Uterus (tissue), 4 donors: ENCODE measurements around the gene JPT2. TPM values are rescaled to one million over a fixed set of nuclear protein-coding genes. Genes with fewer than 3 reads are reported as not detected.

Source experiments
- DNase-seq, 2 donors: peaks; one replicate each; pipeline ENCODE4 v3.0.0-alpha.2; 2019 to 2020
- H3K27ac ChIP-seq, 2 donors: fragments of 200-600 bp; sonication (generic); 1 replicate in 1 of 2; 2 replicates in 1 of 2; pipeline ENCODE4 v1.5.1; 2016 to 2018
- H3K27me3 ChIP-seq, 2 donors: fragments of 200-600 bp; sonication (generic); one replicate each; pipeline ENCODE4 v1.5.1; 2018 to 2019; ENCODE audit warnings: control low read depth in 1 of 2
- H3K36me3 ChIP-seq, 2 donors: fragments of 200-600 bp; sonication (generic); one replicate each; pipeline ENCODE4 v1.5.1; 2019; ENCODE audit warnings: control low read depth in 1 of 2
- H3K4me1 ChIP-seq, 2 donors: fragments of 200-600 bp; sonication (generic); one replicate each; pipeline ENCODE4 v1.5.1; 2018 to 2019; ENCODE audit warnings: control low read depth in 1 of 2
- H3K4me3 ChIP-seq, 2 donors: fragments of 200-600 bp; sonication (generic); 1 replicate in 1 of 2; 2 replicates in 1 of 2; pipeline ENCODE4 v1.5.1; 2018 to 2019; ENCODE audit warnings: mild to moderate bottlenecking in 1 of 2
- H3K9me3 ChIP-seq, 2 donors: fragments of 200-600 bp; sonication (generic); one replicate each; pipeline ENCODE4 v1.5.1; 2019; ENCODE audit warnings: control low read depth in 1 of 2
- POLR2A ChIP-seq, 2 donors: fragments of 450-650 bp; IDR thresholded peaks; one replicate each; pipeline ENCODE4 v1.6.1; 2016; ENCODE audit warnings: antibody characterized with exemption in 2 of 2, mild to moderate bottlenecking in 1 of 2, moderate library complexity in 1 of 2
- intact Hi-C: fragments of 100-400 bp; cut with DNase I; formaldehyde crosslinking; loops from one replicate; pipeline ENCODE4 v1.15.1; 2023; ENCODE audit warnings: low total_unique reads
- total RNA-seq, 4 donors: library from RNA; depleted of rRNA in 3 of 4; stranded (reverse); fragments of >200 nt in 3 of 4; gene quantifications; one replicate each; pipeline versions ENCODE4 v1.1.0 to v1.2.4, GENCODE V29; 2014 to 2023
- TF ChIP-seq, protein P1 (sequence below), 4 experiments: fragments of 200-600 bp in 2 of 4; fragments of 450-650 bp in 2 of 4; sonication (generic) in 2 of 4; IDR thresholded peaks; one replicate each; pipeline ENCODE4 v1.5.1; 2016 to 2019; ENCODE audit warnings: antibody characterized with exemption in 4 of 4, mild to moderate bottlenecking in 2 of 4, moderate library complexity in 1 of 4
- donor health status: DM: yes; HTN: yes; CAD: no.

JPT2 gene
- total RNA-seq, 4 donors from 2014 or later: 10.6 to 59.0 (median 39.6) TPM

DNA sequence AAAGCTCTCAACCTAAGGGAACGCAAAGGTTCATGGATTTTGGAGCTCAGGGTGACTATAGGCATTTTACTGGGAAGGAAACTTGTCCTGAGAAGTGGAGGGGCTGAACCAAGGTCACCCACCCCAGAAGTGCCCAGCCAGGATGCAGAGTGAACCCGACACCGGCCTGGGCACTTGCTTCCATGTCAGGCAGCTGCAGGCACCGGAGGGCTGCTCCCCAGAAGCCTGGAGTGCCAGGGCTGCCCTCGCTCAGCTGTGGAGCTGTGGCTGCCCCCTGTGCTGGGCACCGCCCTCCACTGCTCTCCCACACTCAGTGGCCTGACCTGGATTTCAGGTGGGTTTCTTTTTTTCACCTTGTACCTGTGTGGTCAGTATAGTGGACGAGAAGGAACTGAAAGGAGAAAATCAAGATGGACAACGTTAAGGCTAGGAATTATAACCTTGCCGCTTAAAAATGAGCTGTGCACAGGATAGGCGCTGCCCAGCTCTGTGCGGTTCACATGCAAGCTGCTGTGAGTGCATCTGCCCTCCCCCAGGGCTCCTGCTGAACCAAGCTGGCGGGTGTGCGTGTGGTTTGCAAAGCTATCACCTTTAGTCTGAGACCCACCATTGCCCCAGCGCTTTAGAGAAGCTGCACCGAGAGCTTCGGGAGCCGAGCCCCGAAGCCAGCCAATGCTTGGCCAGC lies 30.1 kb downstream of the JPT2 start:
- H3K36me3 ChIP-seq: no peaks in the 10 kb centered on the region
- intact Hi-C loops: no loop called here
- no peak for TF ChIP-seq POLR2A (IDR thresholded peaks at IDR 0.05)
- TF ChIP-seq, protein P1, sequence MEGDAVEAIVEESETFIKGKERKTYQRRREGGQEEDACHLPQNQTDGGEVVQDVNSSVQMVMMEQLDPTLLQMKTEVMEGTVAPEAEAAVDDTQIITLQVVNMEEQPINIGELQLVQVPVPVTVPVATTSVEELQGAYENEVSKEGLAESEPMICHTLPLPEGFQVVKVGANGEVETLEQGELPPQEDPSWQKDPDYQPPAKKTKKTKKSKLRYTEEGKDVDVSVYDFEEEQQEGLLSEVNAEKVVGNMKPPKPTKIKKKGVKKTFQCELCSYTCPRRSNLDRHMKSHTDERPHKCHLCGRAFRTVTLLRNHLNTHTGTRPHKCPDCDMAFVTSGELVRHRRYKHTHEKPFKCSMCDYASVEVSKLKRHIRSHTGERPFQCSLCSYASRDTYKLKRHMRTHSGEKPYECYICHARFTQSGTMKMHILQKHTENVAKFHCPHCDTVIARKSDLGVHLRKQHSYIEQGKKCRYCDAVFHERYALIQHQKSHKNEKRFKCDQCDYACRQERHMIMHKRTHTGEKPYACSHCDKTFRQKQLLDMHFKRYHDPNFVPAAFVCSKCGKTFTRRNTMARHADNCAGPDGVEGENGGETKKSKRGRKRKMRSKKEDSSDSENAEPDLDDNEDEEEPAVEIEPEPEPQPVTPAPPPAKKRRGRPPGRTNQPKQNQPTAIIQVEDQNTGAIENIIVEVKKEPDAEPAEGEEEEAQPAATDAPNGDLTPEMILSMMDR (IDR thresholded peaks at IDR 0.05): no peak
- H3K4me3 ChIP-seq: no peak overlapping the region
- no peaks in the 10 kb centered on the region for H3K9me3 ChIP-seq
- H3K27ac ChIP-seq: no peak overlapping the region
- H3K27me3 ChIP-seq: no peaks in the 10 kb centered on the region
- DNase-seq: no peak
- peaks cover 0 to 20% of the 10 kb centered on the region in 2 donors for H3K4me1 ChIP-seq

DNA sequence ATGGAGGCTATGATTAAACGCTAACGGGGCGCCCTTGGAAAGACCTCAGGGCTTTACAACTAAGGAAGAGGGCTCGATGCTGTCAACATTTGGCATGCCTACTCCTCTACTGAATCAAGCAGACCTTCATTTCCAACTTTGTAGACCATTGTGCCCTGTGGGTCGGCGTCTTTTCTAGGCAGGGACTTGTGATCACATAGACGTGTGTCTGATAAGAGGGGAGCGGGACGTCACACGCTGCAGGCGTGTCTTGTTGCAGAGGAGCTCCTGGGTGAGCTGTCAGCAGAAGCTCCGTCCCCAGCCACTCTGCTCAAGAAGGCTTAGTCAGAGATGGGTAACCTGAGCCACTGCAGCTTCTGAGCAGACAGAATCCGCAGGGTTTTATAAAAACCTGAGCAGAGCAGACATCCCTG lies 30.7 kb downstream of the JPT2 start:
- intact Hi-C loops: no loop called here
- TF ChIP-seq, protein P1 (IDR thresholded peaks at IDR 0.05): no peak
- TF ChIP-seq POLR2A (IDR thresholded peaks at IDR 0.05): no peak
- Histone ChIP-seq H3K27ac (no peak overlapping the region), H3K27me3 (no peaks in the 10 kb centered on the region), H3K4me1 (peaks cover 0 to 20% of the 10 kb centered on the region in 2 donors), H3K36me3 (no peaks in the 10 kb centered on the region), H3K9me3 (no peaks in the 10 kb centered on the region), H3K4me3 (no peak overlapping the region)
- no peak for DNase-seq

DNA sequence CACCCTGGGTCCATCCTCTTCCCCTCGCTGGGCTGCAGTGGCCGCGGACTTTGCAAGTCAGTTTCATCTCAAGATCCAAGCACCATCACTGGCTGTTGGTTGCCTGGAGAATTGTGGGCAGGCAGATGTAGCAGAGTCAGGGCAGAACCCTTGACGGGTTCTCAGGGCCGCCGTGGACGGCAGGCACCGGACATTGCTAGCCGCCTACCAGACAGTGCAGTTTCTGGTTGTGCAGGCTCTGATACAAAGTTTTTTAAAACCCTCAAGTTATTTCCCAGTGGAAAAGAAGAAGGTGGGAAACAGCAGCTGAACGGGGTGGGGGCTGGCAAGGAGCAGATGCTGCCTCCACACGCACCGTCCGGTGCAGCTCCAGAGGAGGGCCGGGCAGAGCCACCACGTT lies 31.3 kb downstream of the JPT2 start:
- intact Hi-C loops: no loop called here
- TF ChIP-seq POLR2A (IDR thresholded peaks at IDR 0.05): no peak
- Histone ChIP-seq H3K4me1 (peaks cover 0 to 20% of the 10 kb centered on the region in 2 donors), H3K9me3 (no peaks in the 10 kb centered on the region), H3K36me3 (no peaks in the 10 kb centered on the region), H3K27me3 (no peaks in the 10 kb centered on the region), H3K27ac (no peak overlapping the region), H3K4me3 (no peak overlapping the region)
- no peak for DNase-seq

DNA sequence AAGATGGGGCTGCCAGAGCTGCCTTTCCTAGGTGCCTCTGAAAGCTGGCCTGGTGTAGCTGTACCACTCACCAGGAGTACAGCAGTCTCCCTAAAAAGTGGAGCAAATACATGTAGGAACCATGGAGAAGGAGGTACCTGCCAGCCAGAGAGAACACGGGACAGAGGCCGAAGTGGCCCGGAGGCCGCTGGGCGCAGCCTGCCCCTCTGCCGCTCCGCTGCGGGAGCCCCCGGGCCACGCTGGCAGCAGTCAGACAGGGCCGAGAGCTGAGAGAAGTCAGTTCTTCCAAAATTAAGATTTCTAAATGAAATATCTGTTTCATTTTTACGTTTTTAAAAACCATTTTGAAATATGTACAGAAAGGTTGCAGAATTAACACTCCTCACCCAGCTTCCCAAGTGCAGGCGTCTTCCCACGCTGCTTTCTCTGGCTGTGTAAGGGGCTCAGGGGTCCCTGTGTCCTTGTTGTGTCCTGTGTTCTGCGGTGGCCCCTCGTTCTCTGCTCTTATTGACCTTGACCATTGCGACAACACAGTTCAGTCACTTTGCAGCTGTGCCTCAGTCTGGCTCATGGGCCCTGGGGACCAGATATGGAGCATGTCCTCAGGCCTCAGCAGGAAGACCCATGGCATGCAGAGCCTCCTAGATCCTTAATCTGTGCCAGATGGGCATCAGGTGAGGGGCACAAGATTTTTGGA lies 32.9 kb downstream of the JPT2 start:
- H3K27ac ChIP-seq: no peak overlapping the region
- H3K27me3 ChIP-seq: no peaks in the 10 kb centered on the region
- H3K36me3 ChIP-seq: no peaks in the 10 kb centered on the region
- no peak for DNase-seq
- TF ChIP-seq, protein P1 (IDR thresholded peaks at IDR 0.05): no peak
- no peak for TF ChIP-seq POLR2A (IDR thresholded peaks at IDR 0.05)
- no peaks in the 10 kb centered on the region for H3K9me3 ChIP-seq
- H3K4me3 ChIP-seq: no peak overlapping the region
- intact Hi-C loops: no loop called here
- peaks cover 0 to 20% of the 10 kb centered on the region in 2 donors for H3K4me1 ChIP-seq

DNA sequence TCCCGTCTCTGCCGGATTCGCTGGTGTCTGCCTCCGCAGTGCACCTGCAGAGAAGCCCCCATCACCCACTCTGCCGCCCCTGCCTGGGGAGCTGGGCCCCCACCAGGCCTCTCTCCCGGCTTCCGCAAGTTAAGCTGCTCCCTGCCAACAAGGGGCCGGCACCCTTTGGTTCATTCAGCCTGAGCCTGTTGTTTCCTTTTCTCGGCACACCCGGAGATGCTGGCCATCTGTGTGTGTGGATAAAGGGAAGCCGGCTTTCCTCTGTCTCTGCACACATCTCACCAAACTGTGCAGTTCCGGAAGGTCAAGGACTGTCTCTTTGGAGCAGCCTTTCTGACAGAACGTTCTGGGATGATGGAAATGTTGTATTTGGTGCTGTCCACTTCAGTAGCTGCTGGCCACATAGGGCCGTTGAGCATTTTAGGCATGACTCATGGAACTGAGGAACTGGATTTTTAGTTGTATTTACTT lies 34.7 kb downstream of the JPT2 start:
- Histone ChIP-seq H3K9me3 (no peaks in the 10 kb centered on the region), H3K4me3 (no peak overlapping the region), H3K4me1 (peaks cover 0 to 9% of the 10 kb centered on the region in 2 donors), H3K27ac (no peak overlapping the region), H3K27me3 (no peaks in the 10 kb centered on the region), H3K36me3 (no peaks in the 10 kb centered on the region)
- TF ChIP-seq, protein P1 (IDR thresholded peaks at IDR 0.05): no peak
- no peak for TF ChIP-seq POLR2A (IDR thresholded peaks at IDR 0.05)
- no peak for DNase-seq
- intact Hi-C loops: no loop called here
